Psoas muscle (tissue), 8 donors: ENCODE measurements around the gene PROS1. TPM values are rescaled to one million over a fixed set of nuclear protein-coding genes. Genes with fewer than 3 reads are reported as not detected.

Experiments used
- ATAC-seq, 4 donors: fragments of 200-7000 bp; cut with Tn5 transposase; one replicate each; pipeline ENCODE4 v1.9.1; 2020; ENCODE audit warnings: moderate library complexity in 3 of 4, mild to moderate bottlenecking in 2 of 4
- DNase-seq, 2 donors: peaks; one replicate each; pipeline ENCODE4 v3.0.0-alpha.2; 2020
- H3K27ac ChIP-seq: fragments of 200-600 bp; one replicate; pipeline ENCODE4 v1.8.0; 2022
- H3K27me3 ChIP-seq, 3 donors: fragments of 200-600 bp in 1 of 3; one replicate each; pipeline versions ENCODE4 v1.6.1 to v1.8.0; 2013 to 2022; ENCODE audit warnings: low read length in 2 of 3, mild to moderate bottlenecking in 2 of 3, moderate library complexity in 1 of 3; ENCODE audit not compliant: insufficient read depth in 3 of 3
- H3K36me3 ChIP-seq, 2 donors: fragments of 200-600 bp in 1 of 2; one replicate each; pipeline versions ENCODE4 v1.6.1 to v1.8.0; 2013 to 2022; ENCODE audit warnings: low read depth in 1 of 2, mild to moderate bottlenecking in 1 of 2, moderate library complexity in 1 of 2; ENCODE audit not compliant: insufficient read depth in 1 of 2
- H3K4me1 ChIP-seq: fragments of 200-600 bp; one replicate; pipeline ENCODE4 v1.8.0; 2022
- H3K4me3 ChIP-seq: fragments of 200-600 bp; one replicate; pipeline ENCODE4 v1.8.0; 2022; ENCODE audit warnings: mild to moderate bottlenecking
- H3K9me3 ChIP-seq: fragments of 200-600 bp; one replicate; pipeline ENCODE4 v1.8.0; 2022
- whole genome bisulfite sequencing, 3 donors: extraction: QIAGEN DNeasy Blood & Tissue Kit; methylation state at CpG; one replicate each; pipeline versions ENCODE4 v1.1.6 to v1.1.7; 2013; 5-methylcytosine and 5-hydroxymethylcytosine counted together
- intact Hi-C, 2 donors: fragments of 100-400 bp; cut with DNase I; formaldehyde crosslinking; loops; one replicate each; pipeline versions ENCODE4 v1.11.0 to v1.14.2; 2022
- polyA plus RNA-seq, 3 donors: library from polyadenylated mRNA; stranded (reverse); fragments of 200-250 nt; gene quantifications; one replicate each; pipeline ENCODE4 v1.2.3, GENCODE V29; 2013
- total RNA-seq, 4 donors: library from RNA; stranded (reverse); fragmentation: NEBNext Ultra II Directional in 2 of 4; extraction: Animal tissue kit (Norgen Biotek cat#: 25700) in 2 of 4; gene quantifications; one replicate each; pipeline versions ENCODE4 v1.2.1 to v1.2.4, GENCODE V29; 2021 to 2023
- TF ChIP-seq, protein P1 (sequence below): fragments of 200-600 bp; IDR thresholded peaks from one replicate; pipeline ENCODE4 v1.8.0; 2022; ENCODE audit warnings: antibody characterized with exemption
- donor health status: healthy with polysubstance abuse.
- donor health status: DM: no; HTN: no; CAD: no; lungs with moderate emphysema.
- donor health status: Bipolar disorder and iron deficiency.
- donor health status: healthy.
- donor health status: DM: yes; HTN: yes; CAD: no.
- donor health status: DM: no; HTN: no; CAD: no.
- donor health status: DM: no; HTN: no; CAD: no.
- donor health status: DM: yes; HTN: yes; CAD: no.

Gene PROS1
- total and polyA plus RNA-seq, 7 donors = 3.8 to 9.4 (median 6.0) TPM

GRCh38 chr3:93989241-93989640, 15.5 kb upstream of the PROS1 start:
- intact Hi-C loops = no loop called here
- no peak for ATAC-seq

DNA sequence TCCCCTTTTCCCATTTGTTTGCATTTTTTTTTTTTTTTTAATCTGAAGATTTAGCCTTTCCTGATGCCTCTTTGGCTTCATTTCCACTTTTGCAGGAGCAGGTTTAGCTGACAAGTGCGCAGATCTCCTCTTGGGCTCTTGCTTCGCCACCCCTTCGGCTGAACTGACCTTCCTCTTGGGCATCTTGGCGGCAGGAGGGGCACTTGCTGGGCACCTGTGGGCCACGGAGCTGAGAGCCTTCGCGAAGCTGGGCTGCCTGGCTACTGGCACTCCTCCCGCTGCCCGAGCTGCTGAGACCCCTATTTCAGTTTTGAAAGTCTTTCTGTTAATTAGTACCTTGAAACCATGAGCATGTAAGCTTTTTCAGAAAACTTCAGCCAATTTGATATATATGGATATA, 15.1 kb upstream of the PROS1 start:
- Histone ChIP-seq H3K36me3 (no peaks in the 10 kb centered on the region), H3K27ac (no peak overlapping the region), H3K4me3 (no peak overlapping the region), H3K27me3 (no peaks in the 10 kb centered on the region), H3K4me1 (no peaks in the 10 kb centered on the region), H3K9me3 (no peaks in the 10 kb centered on the region)
- TF ChIP-seq, protein P1, sequence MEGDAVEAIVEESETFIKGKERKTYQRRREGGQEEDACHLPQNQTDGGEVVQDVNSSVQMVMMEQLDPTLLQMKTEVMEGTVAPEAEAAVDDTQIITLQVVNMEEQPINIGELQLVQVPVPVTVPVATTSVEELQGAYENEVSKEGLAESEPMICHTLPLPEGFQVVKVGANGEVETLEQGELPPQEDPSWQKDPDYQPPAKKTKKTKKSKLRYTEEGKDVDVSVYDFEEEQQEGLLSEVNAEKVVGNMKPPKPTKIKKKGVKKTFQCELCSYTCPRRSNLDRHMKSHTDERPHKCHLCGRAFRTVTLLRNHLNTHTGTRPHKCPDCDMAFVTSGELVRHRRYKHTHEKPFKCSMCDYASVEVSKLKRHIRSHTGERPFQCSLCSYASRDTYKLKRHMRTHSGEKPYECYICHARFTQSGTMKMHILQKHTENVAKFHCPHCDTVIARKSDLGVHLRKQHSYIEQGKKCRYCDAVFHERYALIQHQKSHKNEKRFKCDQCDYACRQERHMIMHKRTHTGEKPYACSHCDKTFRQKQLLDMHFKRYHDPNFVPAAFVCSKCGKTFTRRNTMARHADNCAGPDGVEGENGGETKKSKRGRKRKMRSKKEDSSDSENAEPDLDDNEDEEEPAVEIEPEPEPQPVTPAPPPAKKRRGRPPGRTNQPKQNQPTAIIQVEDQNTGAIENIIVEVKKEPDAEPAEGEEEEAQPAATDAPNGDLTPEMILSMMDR = no peak
- ATAC-seq = no peak
- intact Hi-C loops = no loop called here
- WGBS, 3 donors = 91 to 99% (median 95%) methylated on average over 9 of the region's 9 CpGs
- no peak for DNase-seq

More at GRCh38 chr3:93989241-93989640, 15.5 kb upstream of the PROS1 start:
- Histone ChIP-seq H3K27me3 (no peaks in the 10 kb centered on the region), H3K36me3 (no peaks in the 10 kb centered on the region), H3K9me3 (no peaks in the 10 kb centered on the region), H3K27ac (no peak overlapping the region), H3K4me1 (no peaks in the 10 kb centered on the region), H3K4me3 (no peak overlapping the region)
- DNase-seq = no peak
- 56 to 62% (median 58%) methylated on average over 3 of the region's 3 CpGs for WGBS, 3 donors
- TF ChIP-seq, protein P1 = no peak

- H3K4me1 ChIP-seq = no peaks in the 10 kb centered on the region
- H3K4me3 ChIP-seq = no peak overlapping the region
- DNase-seq (no peak), ATAC-seq (no peak)
- H3K27me3 ChIP-seq = no peaks in the 10 kb centered on the region
- no peak overlapping the region for H3K27ac ChIP-seq
- intact Hi-C loops = no loop called here
- no peaks in the 10 kb centered on the region for H3K36me3 ChIP-seq
- TF ChIP-seq, protein P1 = no peak
- H3K9me3 ChIP-seq = no peaks in the 10 kb centered on the region
Observed at GRCh38 chr3:93988283-93988682, 14.6 kb upstream of the PROS1 start.

DNA sequence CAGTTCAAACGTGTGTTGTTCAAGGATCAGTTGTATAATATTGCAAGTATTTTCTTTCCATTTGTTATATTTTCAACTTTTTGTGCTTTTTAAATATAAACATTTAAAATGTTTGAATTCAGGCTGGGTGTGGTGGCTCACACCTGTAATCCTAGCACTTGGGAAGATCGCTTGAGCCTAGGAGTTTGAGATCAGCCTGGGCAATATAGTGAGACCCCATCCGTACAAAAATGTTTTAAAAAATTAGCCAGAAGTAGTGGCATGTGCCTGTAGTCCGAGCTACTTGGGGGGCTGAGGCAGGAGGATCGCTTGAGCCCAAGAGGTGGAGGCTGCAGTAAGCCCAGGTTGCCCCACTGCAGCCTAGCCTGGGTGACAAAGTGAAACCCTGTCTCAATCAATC, 10.9 kb upstream of the PROS1 start:
- Histone ChIP-seq H3K4me3 (no peak overlapping the region), H3K9me3 (no peaks in the 10 kb centered on the region), H3K4me1 (peaks cover 9% of the 10 kb centered on the region), H3K27me3 (no peaks in the 10 kb centered on the region), H3K36me3 (no peaks in the 10 kb centered on the region), H3K27ac (no peak overlapping the region)
- intact Hi-C loops = no loop called here
- no peak for ATAC-seq
- TF ChIP-seq, protein P1 = no peak
- WGBS, 3 donors = 90 to 97% (median 92%) methylated on average over 5 of the region's 5 CpGs
- no peak for DNase-seq

GRCh38 chr3:93983408-93983807, 9.7 kb upstream of the PROS1 start:
- ATAC-seq = no peak
- intact Hi-C loops = no loop called here

More at GRCh38 chr3:93983408-93983807, 9.7 kb upstream of the PROS1 start:
- WGBS, 3 donors = 93% methylated on average over 3 of the region's 3 CpGs
- peaks cover 9% of the 10 kb centered on the region for H3K4me1 ChIP-seq
- no peak overlapping the region for H3K4me3 ChIP-seq
- H3K27ac ChIP-seq = no peak overlapping the region
- no peak for DNase-seq
- H3K9me3 ChIP-seq = no peaks in the 10 kb centered on the region
- TF ChIP-seq, protein P1 = no peak
- H3K36me3 ChIP-seq = no peaks in the 10 kb centered on the region
- no peaks in the 10 kb centered on the region for H3K27me3 ChIP-seq
